ENCODE results near the gene C1orf50.

The C1orf50 gene

GRCh38 chr1:42759114-42759513, 7.9 kb upstream of the C1orf50 start:
- no peak for DNase-seq (ENCODE audit: low spot score)

- no peak for DNase-seq (ENCODE audit: low spot score)
These were observed 5.5 kb upstream of the C1orf50 start for GRCh38 chr1:42761567-42761966.

GRCh38 chr1:42762269-42762668, 4.8 kb upstream of the C1orf50 start:
- DNase-seq (ENCODE audit: low spot score) = no peak

GRCh38 chr1:42765269-42765668, 1.8 kb upstream of the C1orf50 start:
- DNase-seq (ENCODE audit: low spot score) = no peak

GRCh38 chr1:42765832-42766740, 963 bp upstream of the C1orf50 start:
- DNase-seq (ENCODE audit: low spot score) = peak; percentile 36

GRCh38 chr1:42767510-42768000, 506 bp downstream of the C1orf50 start:
- DNase-seq (ENCODE audit: low spot score) = no peak

- DNase-seq (ENCODE audit: low spot score) = no peak
These were observed 1.1 kb downstream of the C1orf50 start for GRCh38 chr1:42768172-42768571.

- DNase-seq (ENCODE audit: low spot score) = no peak
These were observed 2.8 kb downstream of the C1orf50 start for GRCh38 chr1:42769811-42770210.

- DNase-seq (ENCODE audit: low spot score) = no peak
These were observed 6.4 kb downstream of the C1orf50 start for GRCh38 chr1:42773420-42773819.

- no peak for DNase-seq (ENCODE audit: low spot score)
These were observed 8.0 kb downstream of the C1orf50 start for GRCh38 chr1:42774928-42775526.

GRCh38 chr1:42776502-42776901, 9.5 kb downstream of the C1orf50 start:
- DNase-seq (ENCODE audit: low spot score) = no peak

- DNase-seq (ENCODE audit: low spot score) = peak; percentile 40
These were observed 10.8 kb downstream of the C1orf50 start for GRCh38 chr1:42777852-42778251.

GRCh38 chr1:42779725-42780124, 12.7 kb downstream of the C1orf50 start:
- no peak for DNase-seq (ENCODE audit: low spot score)

- no peak for DNase-seq (ENCODE audit: low spot score)
These were observed 13.1 kb downstream of the C1orf50 start for GRCh38 chr1:42780176-42780575.

- DNase-seq (ENCODE audit: low spot score) = no peak
These were observed 16.0 kb downstream of the C1orf50 start for GRCh38 chr1:42783092-42783491.

GRCh38 chr1:42784547-42784945, 17.5 kb downstream of the C1orf50 start:
- no peak for DNase-seq (ENCODE audit: low spot score)

GRCh38 chr1:42784946-42785693, 18.1 kb downstream of the C1orf50 start, which contains the start of gene TMEM269:
TSS of gene TMEM269 (plus strand) at chr1:42784991. CDS start at chr1:42789894, 4,903 bp downstream.
- no peak for DNase-seq (ENCODE audit: low spot score)

GRCh38 chr1:42786097-42786496, 19.0 kb downstream of the C1orf50 start:
- DNase-seq (ENCODE audit: low spot score) = no peak

- no peak for DNase-seq (ENCODE audit: low spot score)
These were observed 21.0 kb downstream of the C1orf50 start for GRCh38 chr1:42788021-42788420.

- DNase-seq (ENCODE audit: low spot score) = no peak
These were observed 26.8 kb downstream of the C1orf50 start for GRCh38 chr1:42793824-42794223.

GRCh38 chr1:42797414-42797813, 30.4 kb downstream of the C1orf50 start:
- DNase-seq (ENCODE audit: low spot score) = no peak

GRCh38 chr1:42797979-42798378, 30.9 kb downstream of the C1orf50 start:
- no peak for DNase-seq (ENCODE audit: low spot score)
